Endodermal cell (in vitro differentiated cells): Measurements from ENCODE around the gene KCTD20. TPM values are rescaled to one million over a fixed set of nuclear protein-coding genes. Genes with fewer than 3 reads are reported as not detected.

Source experiments
- DNase-seq: peaks from one replicate; pipeline ENCODE4 v3.0.0-alpha.2; 2017
- H3K27ac ChIP-seq: 2 replicates; pipeline ENCODE4 v1.5.1; 2013; ENCODE audit warnings: mild to moderate bottlenecking, low read depth, low read length, moderate library complexity
- H3K27me3 ChIP-seq: 2 replicates; pipeline ENCODE4 v1.6.1; 2013; ENCODE audit warnings: mild to moderate bottlenecking, low read length, moderate library complexity; ENCODE audit not compliant: insufficient read depth, control insufficient read depth, poor library complexity, severe bottlenecking
- H3K36me3 ChIP-seq: 2 replicates; pipeline ENCODE4 v1.7.0; 2013; ENCODE audit warnings: mild to moderate bottlenecking, low read length, moderate library complexity; ENCODE audit not compliant: control insufficient read depth, insufficient read depth
- H3K4me1 ChIP-seq: one replicate; pipeline ENCODE4 v1.7.0; 2013; ENCODE audit warnings: low read length; ENCODE audit not compliant: control insufficient read depth, insufficient read depth
- H3K4me3 ChIP-seq: 2 replicates; pipeline ENCODE4 v1.5.1; 2013; ENCODE audit warnings: mild to moderate bottlenecking, low read length, moderate library complexity
- H3K9ac ChIP-seq: 2 replicates; pipeline ENCODE4 v1.6.1; 2013; ENCODE audit warnings: mild to moderate bottlenecking, low read length, moderate library complexity; ENCODE audit not compliant: poor library complexity, severe bottlenecking; ENCODE audit errors: extremely low read depth
- H3K9me3 ChIP-seq: 2 replicates; pipeline ENCODE4 v1.6.1; 2013; ENCODE audit warnings: mild to moderate bottlenecking, low read length, moderate library complexity; ENCODE audit not compliant: control insufficient read depth
- H3K27ac Mint-ChIP-seq: 2 replicates; pipeline ENCODE4 v1.8.0; 2020; ENCODE audit warnings: mixed read lengths
- H3K27me3 Mint-ChIP-seq: 2 replicates; pipeline ENCODE4 v1.8.0; 2021; ENCODE audit warnings: mild to moderate bottlenecking, mixed read lengths; ENCODE audit not compliant: insufficient read depth
- H3K36me3 Mint-ChIP-seq: 2 replicates; pipeline ENCODE4 v1.8.0; 2020; ENCODE audit warnings: low read depth, mixed read lengths
- H3K4me1 Mint-ChIP-seq: 2 replicates; pipeline ENCODE4 v1.8.0; 2020; ENCODE audit warnings: mixed read lengths
- H3K4me3 Mint-ChIP-seq: 2 replicates; pipeline ENCODE4 v1.8.0; 2020; ENCODE audit warnings: mild to moderate bottlenecking, moderate library complexity, mixed read lengths
- H3K9me3 Mint-ChIP-seq: 2 replicates; pipeline ENCODE4 v1.8.0; 2020; ENCODE audit warnings: mild to moderate bottlenecking, mixed read lengths
- CTCF ChIP-seq: fragments of 200-600 bp; sonication (generic); conservative IDR thresholded peaks from 2 replicates; pipeline ENCODE4 v1.5.0; 2021; ENCODE audit warnings: antibody characterized with exemption, mild to moderate bottlenecking
- WGBS, 2 experiments: methylation state at CpG; one replicate each; pipeline versions ENCODE4 v1.1.5 to v1.1.7; 2013; ENCODE audit warnings: missing lambda C conversion rate in 2 of 2, mixed read lengths in 1 of 2; ENCODE audit not compliant: insufficient coverage in 1 of 2, insufficient read length in 1 of 2; 5-methylcytosine and 5-hydroxymethylcytosine counted together
- total RNA-seq, 2 donors: library from RNA; stranded (reverse); fragmentation: NEBNext Ultra II Directional in 1 of 2; extraction: Animal tissue kit (Norgen Biotek cat#: 25700) in 1 of 2; gene quantifications; 2 replicates in 1 of 2; 3 replicates in 1 of 2; pipeline ENCODE4 v1.2.1, GENCODE V29; 2021

KCTD20 gene
- total RNA-seq, 2 donors from 2014 or later = 20.5 to 29.0 TPM

GRCh38 chr6:36432151-36432671 lies 10.6 kb upstream of the KCTD20 start:
- H3K9me3 Mint-ChIP-seq = no peaks in the 10 kb centered on the region
- WGBS, 2 experiments = 88 to 100% methylated on average over 2 to 4 of the region's 4 CpGs
- H3K27ac Mint-ChIP-seq = peak overlapping the region; percentile 23

GRCh38 chr6:36436466-36436865 lies 6.3 kb upstream of the KCTD20 start:
- no peaks in the 10 kb centered on the region for H3K36me3 Mint-ChIP-seq
- H3K4me3 ChIP-seq = no peak overlapping the region
- no peaks in the 10 kb centered on the region for H3K4me1 ChIP-seq
- no peak overlapping the region for H3K9ac ChIP-seq
- H3K9me3 Mint-ChIP-seq = no peaks in the 10 kb centered on the region
- H3K27me3 ChIP-seq = no peaks in the 10 kb centered on the region
- WGBS, 2 experiments = 88 to 91% methylated on average over 1 of the region's 1 CpG
- TF ChIP-seq CTCF = peak; percentile 8
- H3K4me3 Mint-ChIP-seq = no peak overlapping the region
- DNase-seq = no peak
- no peaks in the 10 kb centered on the region for H3K36me3 ChIP-seq
- H3K4me1 Mint-ChIP-seq = peaks cover 13% of the 10 kb centered on the region
- no peaks in the 10 kb centered on the region for H3K27me3 Mint-ChIP-seq
- H3K27ac ChIP-seq = no peak overlapping the region
- no peak overlapping the region for H3K27ac Mint-ChIP-seq
- no peaks in the 10 kb centered on the region for H3K9me3 ChIP-seq

More at GRCh38 chr6:36432151-36432671, 10.6 kb upstream of the KCTD20 start:
- no peaks in the 10 kb centered on the region for H3K27me3 ChIP-seq
- H3K9me3 ChIP-seq = no peaks in the 10 kb centered on the region
- no peaks in the 10 kb centered on the region for H3K4me1 Mint-ChIP-seq
- no peaks in the 10 kb centered on the region for H3K36me3 Mint-ChIP-seq
- no peak overlapping the region for H3K4me3 ChIP-seq
- H3K27me3 Mint-ChIP-seq = no peaks in the 10 kb centered on the region
- H3K36me3 ChIP-seq = no peaks in the 10 kb centered on the region
- no peaks in the 10 kb centered on the region for H3K4me1 ChIP-seq
- H3K4me3 Mint-ChIP-seq = no peak overlapping the region
- TF ChIP-seq CTCF = no peak
- H3K9ac ChIP-seq = no peak overlapping the region
- no peak for DNase-seq
- H3K27ac ChIP-seq = no peak overlapping the region

GRCh38 chr6:36441307-36441894 lies 1.4 kb upstream of the KCTD20 start:
- Mint-ChIP-seq H3K36me3 (peaks cover 3% of the 10 kb centered on the region), H3K9me3 (no peaks in the 10 kb centered on the region), H3K4me1 (peaks cover 22% of the 10 kb centered on the region), H3K4me3 (peak overlapping the region; percentile 19), H3K27me3 (no peaks in the 10 kb centered on the region), H3K27ac (peak overlapping the region; percentile 60)
- Histone ChIP-seq H3K27me3 (no peaks in the 10 kb centered on the region), H3K9ac (peak overlapping the region; percentile 35), H3K9me3 (no peaks in the 10 kb centered on the region), H3K36me3 (no peaks in the 10 kb centered on the region), H3K4me3 (no peak overlapping the region), H3K27ac (peak overlapping the region; percentile 7), H3K4me1 (peaks cover 6% of the 10 kb centered on the region)
- peak; percentile 94 for DNase-seq
- TF ChIP-seq CTCF = no peak
- 20 to 36% methylated on average over 2 to 8 of the region's 8 CpGs for WGBS, 2 experiments
